EH (cell line): Measurements from ENCODE around the gene PIEZO2.
"Not testable (repeated sequence)": the region's sequence is repeated elsewhere in the genome, so short reads cannot be mapped to it uniquely, and the experiment has no call there.

Experiments
- DNase-seq: peaks from one replicate; pipeline ENCODE4 v3.0.0-alpha.2; 2015; ENCODE audit warnings: low read depth

Gene PIEZO2

GRCh38 chr18:10893196-10893595, 256.2 kb downstream of the PIEZO2 start:
- DNase-seq, result no peak

- DNase-seq, result no peak
These were observed 256.6 kb downstream of the PIEZO2 start for GRCh38 chr18:10892786-10893185.

- DNase-seq, result no peak
These were observed 259.3 kb downstream of the PIEZO2 start for GRCh38 chr18:10890022-10890421.

DNA sequence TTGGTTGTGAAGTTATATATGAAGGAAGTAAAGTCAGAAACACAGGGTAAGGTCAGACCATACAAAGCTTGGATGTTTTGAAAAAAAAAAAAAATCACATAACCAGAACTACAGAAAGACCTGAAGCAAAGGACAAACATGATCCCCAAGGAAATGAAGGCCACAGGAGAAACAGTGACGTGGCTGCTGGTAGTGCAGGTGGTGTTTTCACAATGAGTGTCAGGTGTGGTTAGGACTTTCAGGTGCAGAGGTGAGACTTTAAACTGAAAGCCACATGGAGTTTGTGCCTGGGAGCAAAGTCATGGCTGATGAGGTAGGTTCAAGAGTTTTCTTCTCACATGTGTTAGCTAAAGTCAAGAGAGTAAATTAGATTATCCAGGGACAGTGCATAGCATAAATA, 270.7 kb downstream of the PIEZO2 start:
- DNase-seq, result no peak

- DNase-seq, result no peak
These were observed 271.4 kb downstream of the PIEZO2 start for GRCh38 chr18:10877987-10878386.

- DNase-seq, result no peak
These were observed 273.6 kb downstream of the PIEZO2 start for GRCh38 chr18:10875811-10876210.

- no peak for DNase-seq
These were observed 277.1 kb downstream of the PIEZO2 start for GRCh38 chr18:10872304-10872703.

- no peak for DNase-seq
These were observed 284.6 kb downstream of the PIEZO2 start for GRCh38 chr18:10864722-10865121.

DNA sequence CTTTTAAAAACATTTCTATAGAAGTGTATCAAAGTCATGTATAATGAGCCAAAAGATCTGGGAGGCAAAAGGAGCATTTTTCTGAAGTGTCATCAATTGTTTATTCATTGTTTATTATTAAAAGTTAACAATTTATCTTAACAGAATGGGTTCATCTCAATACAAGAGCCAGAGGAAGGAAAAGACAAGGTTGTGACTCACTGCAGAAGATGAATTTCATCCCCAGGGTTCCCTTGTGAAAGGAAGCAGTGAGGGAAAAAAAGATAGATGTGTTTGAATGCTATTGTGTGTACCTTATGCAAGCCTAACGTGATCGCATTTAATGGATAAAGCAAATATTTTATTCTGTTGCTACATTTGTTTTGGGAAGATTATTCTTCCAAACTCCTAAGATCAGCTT, 286.3 kb downstream of the PIEZO2 start:
- DNase-seq, result no peak

DNA sequence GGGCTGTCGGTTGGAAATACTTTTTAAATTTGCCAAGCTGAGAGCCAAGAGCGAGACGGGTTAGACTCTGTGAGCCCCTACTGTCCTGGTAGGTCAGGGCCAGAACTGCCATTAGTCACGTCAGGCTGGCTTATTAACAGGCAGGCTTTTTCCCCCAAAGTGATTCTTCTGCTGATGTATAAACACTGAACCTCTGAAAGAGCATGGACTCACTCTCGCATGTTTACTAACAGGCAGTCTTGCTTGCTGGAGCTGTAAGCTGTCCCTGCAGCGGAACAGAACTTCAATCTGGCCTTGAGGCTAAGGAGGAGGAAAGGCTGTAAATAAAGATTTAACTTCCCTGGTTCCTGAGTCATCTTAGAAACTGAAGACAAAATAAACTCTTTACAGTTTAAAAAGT, 288.4 kb downstream of the PIEZO2 start:
- no peak for DNase-seq

DNA sequence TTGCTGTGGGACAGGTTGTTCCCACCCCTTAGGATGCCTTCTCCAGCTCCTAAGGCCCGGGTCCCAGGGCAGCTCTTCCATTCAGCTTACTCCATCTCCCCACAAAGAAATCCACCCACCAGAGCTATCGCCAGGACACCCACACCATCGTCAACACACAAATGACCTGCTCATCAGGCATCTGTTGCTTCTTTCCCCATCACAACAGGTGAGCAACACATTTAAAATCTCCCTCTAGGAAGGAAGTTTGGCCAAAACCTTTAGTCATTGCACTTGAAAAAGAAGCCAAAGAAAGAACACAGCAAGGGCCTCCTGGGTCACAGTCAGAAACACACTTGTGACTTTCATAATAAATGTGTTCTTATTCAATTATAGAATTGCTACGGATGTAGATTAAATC, 289.0 kb downstream of the PIEZO2 start:
- DNase-seq, result no peak

- DNase-seq, result no peak
These were observed 290.9 kb downstream of the PIEZO2 start for GRCh38 chr18:10858477-10858876.

GRCh38 chr18:10856132-10856531, 293.2 kb downstream of the PIEZO2 start:
- peak; percentile 34 for DNase-seq

DNA sequence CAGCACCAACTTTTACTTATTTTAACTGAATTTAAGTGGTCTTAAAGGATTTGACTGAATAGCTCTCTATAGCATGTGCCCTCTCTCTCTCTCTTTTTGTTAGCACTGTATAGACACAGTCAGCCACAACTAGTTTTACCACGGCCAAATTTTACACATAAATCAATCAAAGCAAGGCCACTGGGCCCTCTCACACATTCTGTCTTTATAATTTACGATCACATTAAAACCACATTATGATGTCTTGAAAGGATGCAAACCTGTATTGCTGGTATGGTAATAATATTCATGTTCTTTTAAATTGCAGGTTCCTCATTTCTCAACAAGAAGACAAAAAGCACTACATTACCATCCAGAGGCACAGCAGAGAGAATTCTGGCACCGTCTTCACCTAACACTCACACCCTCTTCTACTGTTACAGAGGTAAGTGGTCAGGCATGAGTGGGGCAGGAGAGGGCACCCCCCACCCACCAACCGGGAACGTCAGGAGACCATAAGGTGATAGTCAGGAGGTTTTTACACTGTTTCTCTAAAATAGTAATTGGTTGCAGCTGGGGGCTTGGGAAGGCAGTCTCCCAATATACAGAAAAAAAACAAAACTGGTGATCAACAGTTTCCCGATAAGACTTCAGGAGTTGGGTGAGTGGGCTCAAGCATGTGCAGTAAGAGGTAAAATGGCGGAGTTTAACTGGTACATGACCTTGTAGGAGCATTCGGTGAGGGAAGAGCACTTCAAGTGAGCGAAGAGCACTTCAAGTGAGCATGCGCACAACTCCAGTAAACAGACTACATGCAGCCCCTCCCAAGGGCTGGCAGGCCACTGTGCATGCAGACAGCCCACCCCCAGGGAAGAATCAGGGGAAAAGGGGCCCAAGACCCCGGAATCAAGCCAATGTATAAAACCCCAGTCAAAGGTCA, 296.7 kb downstream of the PIEZO2 start:
- DNase-seq, result no peak

DNA sequence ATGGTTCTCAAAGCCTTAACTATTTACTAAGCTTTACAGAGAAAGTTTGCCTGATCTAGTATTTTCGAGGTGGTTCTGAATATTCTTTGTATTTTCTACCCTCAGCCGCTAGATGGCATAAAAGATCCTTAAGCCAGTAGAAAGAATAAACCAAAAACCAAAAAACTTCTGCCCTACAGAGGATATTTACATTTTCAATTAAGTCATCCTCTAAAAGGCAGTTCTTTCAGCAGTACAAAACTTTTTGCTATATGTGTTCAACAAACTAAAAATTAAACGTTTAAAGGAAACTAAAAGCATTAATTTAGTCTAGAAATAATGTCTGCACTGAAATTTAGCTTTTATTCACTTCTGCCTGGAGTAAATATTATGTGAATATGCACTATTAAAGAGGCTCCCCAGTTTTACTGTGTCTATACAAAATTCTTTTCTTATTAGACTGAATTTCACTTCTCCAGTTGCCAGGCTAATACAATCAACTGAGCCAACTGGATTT, 297.5 kb downstream of the PIEZO2 start:
- DNase-seq, result peak; percentile 57

DNA sequence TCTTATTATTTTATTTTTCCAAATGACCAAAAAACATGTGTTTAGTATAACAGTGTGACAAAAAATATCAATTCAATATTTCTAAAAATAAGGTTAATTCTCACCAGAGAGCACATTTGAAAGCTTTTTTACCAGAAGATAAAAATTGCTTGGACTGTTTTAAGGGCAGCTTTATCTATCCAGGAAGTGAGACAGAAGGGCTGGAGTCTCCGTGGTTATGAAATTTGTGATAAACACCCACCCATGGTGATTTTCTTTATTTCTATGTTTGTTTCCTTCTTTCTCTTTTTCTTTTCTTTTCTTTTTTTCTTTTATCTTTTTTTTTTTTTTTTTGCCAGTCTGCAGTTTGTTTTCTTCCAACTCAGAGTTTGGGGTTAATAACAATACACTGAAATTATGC, 298.5 kb downstream of the PIEZO2 start:
- DNase-seq, result no peak

DNA sequence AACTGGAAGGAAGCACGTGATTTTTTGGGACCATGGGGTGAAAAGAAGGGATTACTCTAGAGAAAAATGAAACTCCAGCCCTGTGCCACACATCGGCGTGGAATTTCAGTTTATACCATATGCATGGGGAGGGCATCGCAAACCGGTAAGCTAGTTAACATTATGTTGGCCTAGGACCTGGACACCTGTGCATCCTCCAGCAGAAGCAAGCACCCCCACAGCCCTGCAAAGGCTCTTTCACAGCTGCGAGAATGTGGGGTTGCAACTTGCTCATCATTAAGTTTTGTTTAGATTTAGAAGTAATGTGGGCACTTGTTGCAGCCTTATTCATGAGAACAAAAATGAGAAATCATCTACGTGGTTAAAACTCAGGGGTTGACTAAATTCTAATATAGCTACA, 299.2 kb downstream of the PIEZO2 start:
- DNase-seq, result no peak

GRCh38 chr18:10847907-10848306, 301.5 kb downstream of the PIEZO2 start:
- no peak for DNase-seq

DNA sequence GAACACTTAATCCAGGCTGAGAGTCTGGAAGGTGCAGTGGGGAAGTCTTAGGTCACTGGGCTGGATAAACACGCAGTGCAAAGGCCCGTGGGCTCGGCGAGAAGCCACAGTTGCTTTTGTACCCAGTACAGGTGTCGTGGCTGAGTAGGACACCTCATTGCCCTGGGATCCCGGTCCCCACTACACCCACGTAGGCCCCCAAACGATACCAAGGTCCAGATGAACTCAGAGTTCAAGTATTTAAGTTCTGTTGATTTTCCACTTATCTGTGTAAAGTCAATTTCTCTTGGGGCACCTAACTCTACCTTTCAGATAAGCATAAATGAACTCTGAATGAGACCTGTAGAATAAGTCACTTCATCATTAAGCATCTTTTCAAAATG, 302.0 kb downstream of the PIEZO2 start:
- no peak for DNase-seq

DNA sequence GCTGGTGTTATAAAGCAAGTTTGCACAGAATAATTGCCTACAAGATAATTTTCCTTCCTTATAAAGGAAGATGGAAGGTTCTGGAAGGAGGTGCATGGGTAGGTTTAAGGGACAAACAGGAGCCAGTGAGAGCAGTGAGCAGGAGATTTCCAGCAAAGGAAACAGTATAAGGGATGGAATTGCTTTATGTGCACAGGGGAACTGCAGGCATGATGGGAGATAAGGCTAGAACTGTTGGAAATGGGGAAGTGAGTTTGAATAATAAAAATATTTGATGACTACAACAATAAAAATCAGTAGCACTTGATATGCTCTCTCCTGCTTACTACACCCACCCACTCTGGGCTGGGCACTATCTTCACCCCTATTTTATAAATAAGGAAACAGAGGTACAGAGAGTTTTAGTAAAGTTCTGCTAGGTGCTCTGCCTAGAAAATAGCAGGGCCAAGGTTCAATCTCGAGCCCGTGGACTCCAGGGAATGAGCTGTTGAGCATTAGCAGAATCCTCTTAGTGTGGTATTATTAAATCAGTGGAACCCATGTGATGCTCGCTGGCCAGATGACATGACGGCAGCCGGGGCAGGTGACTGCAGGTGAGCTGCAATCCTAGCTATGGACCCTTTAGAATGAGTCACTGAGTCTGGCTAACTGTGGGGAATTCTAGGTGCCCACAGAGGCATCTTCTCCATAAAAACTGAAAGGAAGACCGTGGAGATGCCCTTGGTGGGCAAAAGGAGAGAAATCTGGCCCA, 302.5 kb downstream of the PIEZO2 start:
- DNase-seq, result no peak

DNA sequence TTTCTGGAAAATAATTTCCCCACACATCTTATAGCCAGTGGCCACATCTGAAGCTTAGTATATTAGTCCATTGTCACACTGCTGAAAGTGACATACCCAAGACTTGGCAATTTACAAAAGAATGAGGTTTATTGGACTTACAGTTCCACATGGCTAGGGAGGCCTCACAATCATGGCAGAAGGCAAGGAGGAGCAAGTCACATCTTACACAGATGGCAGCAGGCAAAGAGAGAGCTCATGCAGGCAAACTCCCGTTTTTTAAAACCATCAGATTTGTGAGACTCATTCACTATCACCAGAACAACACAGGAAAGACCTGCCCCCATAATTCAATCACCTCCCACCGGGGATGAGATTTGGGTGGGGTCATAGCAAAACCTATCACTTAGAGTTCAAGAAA, 303.3 kb downstream of the PIEZO2 start:
- not testable (repeated sequence) for DNase-seq

DNA sequence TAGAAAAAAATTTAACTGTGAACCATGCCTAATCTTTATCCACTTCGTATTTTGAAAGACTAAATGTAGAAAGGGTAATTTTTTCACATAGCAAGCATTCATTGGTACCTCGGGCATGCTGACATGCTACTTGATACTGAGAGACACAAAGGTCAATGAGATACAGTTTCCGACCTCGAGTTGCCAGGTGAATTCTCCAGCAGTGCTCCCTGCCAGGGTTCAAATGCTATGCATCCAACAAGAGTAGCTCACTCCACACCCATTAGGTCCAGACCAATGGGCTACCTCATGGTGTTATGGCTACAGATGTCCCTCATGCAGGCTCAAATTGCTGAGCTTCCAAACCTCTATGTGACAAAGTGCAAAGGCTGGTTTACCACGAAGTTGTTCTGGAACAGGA, 305.8 kb downstream of the PIEZO2 start:
- DNase-seq, result no peak

DNA sequence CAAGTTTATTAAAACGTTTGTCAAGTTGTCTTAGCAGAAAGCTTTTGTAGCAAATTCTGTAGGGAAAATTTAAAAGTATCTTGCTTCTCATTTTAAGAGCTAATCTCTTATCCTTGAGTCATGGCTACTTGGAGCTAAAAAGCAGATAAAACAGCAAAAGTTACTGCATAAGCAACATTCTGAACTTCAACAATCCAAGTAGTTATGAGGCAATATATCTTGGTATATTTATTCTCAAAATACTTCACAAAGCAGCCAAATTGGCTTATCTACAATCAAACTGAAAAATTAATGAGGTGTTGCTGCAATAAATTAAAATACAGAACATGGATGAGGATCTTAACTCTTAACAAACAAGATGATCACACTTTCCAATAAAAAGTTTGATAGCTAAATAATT, 306.5 kb downstream of the PIEZO2 start:
- DNase-seq, result no peak
